ENCODE measurements around the gene DOK5.

GRCh38 chr20:54629632-54630031, 154.2 kb downstream of the DOK5 start:
- no peak for TF ChIP-seq CTCF (conservative IDR thresholded peaks at IDR 0.05; ENCODE audit: low read depth in 2 of 2)
- TF ChIP-seq, protein P1, sequence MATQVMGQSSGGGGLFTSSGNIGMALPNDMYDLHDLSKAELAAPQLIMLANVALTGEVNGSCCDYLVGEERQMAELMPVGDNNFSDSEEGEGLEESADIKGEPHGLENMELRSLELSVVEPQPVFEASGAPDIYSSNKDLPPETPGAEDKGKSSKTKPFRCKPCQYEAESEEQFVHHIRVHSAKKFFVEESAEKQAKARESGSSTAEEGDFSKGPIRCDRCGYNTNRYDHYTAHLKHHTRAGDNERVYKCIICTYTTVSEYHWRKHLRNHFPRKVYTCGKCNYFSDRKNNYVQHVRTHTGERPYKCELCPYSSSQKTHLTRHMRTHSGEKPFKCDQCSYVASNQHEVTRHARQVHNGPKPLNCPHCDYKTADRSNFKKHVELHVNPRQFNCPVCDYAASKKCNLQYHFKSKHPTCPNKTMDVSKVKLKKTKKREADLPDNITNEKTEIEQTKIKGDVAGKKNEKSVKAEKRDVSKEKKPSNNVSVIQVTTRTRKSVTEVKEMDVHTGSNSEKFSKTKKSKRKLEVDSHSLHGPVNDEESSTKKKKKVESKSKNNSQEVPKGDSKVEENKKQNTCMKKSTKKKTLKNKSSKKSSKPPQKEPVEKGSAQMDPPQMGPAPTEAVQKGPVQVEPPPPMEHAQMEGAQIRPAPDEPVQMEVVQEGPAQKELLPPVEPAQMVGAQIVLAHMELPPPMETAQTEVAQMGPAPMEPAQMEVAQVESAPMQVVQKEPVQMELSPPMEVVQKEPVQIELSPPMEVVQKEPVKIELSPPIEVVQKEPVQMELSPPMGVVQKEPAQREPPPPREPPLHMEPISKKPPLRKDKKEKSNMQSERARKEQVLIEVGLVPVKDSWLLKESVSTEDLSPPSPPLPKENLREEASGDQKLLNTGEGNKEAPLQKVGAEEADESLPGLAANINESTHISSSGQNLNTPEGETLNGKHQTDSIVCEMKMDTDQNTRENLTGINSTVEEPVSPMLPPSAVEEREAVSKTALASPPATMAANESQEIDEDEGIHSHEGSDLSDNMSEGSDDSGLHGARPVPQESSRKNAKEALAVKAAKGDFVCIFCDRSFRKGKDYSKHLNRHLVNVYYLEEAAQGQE (IDR thresholded peaks at IDR 0.05; ENCODE audit: unreplicated experiment): no peak
- no peak for TF ChIP-seq EZH2 (IDR thresholded peaks at IDR 0.05; ENCODE audit: low read depth, unreplicated experiment)
- TF ChIP-seq ETS1 (IDR thresholded peaks at IDR 0.05): no peak
- TF ChIP-seq EZH2phosphoT487 (IDR thresholded peaks at IDR 0.05; ENCODE audit: unreplicated experiment): no peak
- no peak for TF ChIP-seq POLR2AphosphoS5 (IDR thresholded peaks at IDR 0.05; ENCODE audit: low read depth)
- TF ChIP-seq NANOG (IDR thresholded peaks at IDR 0.05; ENCODE audit: borderline replicate concordance): no peak
- no peak for TF ChIP-seq CREB1 (CRISPR knock-in tag; IDR thresholded peaks at IDR 0.05; ENCODE audit: low read depth)

Data from GM23338 (cell line).